HG02759 (cell line): Measurements from ENCODE around the gene VPS54.

Experiments
- ATAC-seq: cut with Tn5 transposase; IDR thresholded peaks from one replicate; pipeline ENCODE4 v1.9.1; 2021; ENCODE audit warnings: mild to moderate bottlenecking, moderate library complexity; ENCODE audit not compliant: unreplicated experiment

The VPS54 gene

GRCh38 chr2:63846487-63846886 lies 172.7 kb downstream of the VPS54 start:
- ATAC-seq = no peak

- no peak for ATAC-seq
Observed at GRCh38 chr2:63845866-63846265, 173.4 kb downstream of the VPS54 start.

- no peak for ATAC-seq
Observed at GRCh38 chr2:63844616-63845015, 174.6 kb downstream of the VPS54 start.

GRCh38 chr2:63843791-63844190 lies 175.4 kb downstream of the VPS54 start:
- no peak for ATAC-seq

GRCh38 chr2:63843093-63843492 lies 176.1 kb downstream of the VPS54 start:
- no peak for ATAC-seq

- no peak for ATAC-seq
Observed at GRCh38 chr2:63842149-63843061, 176.8 kb downstream of the VPS54 start.
